IMR-90 (cell line): Measurements from ENCODE around the gene ZNF750. TPM values are rescaled to one million over a fixed set of nuclear protein-coding genes. Genes with fewer than 3 reads are reported as not detected.

Experiments used
- ATAC-seq: fragments of 200-7000 bp; cut with Tn5 transposase; 2 replicates; pipeline ENCODE4 v1.9.1; 2020; ENCODE audit warnings: low read depth, mild to moderate bottlenecking, moderate library complexity
- BruUV-seq: library from RNA; stranded (reverse); fragments of 400-500 nt; replicated peaks from 2 replicates; lab custom pipeline; 2021; lab: Mats Ljungman, UMichigan
- CTCF ChIA-PET: fragments of 300-600 bp; formaldehyde crosslinking; extraction: SDS; loops from one replicate; lab custom pipeline; 2021; ENCODE audit warnings: antibody characterized with exemption; lab: Yijun Ruan, JAX
- POLR2A ChIA-PET: fragments of 300-600 bp; sonication (Branson Sonifier 250); formaldehyde crosslinking; loops from one replicate; lab custom pipeline; 2022; ENCODE audit warnings: antibody characterized with exemption; ENCODE audit not compliant: unreplicated experiment; lab: Charles Lee
- DNase-seq: peaks from one replicate; pipeline ENCODE4 v3.0.0; 2013
- H2AFZ ChIP-seq: replicated peaks from 2 replicates; pipeline ENCODE3; 2013; ENCODE audit warnings: low read length, mild to moderate bottlenecking; ENCODE audit not compliant: poor library complexity
- H2AK5ac ChIP-seq: 2 replicates; pipeline ENCODE4 v1.6.1; 2013; ENCODE audit warnings: low read depth, low read length, inconsistent platforms
- H2AK9ac ChIP-seq: replicated peaks from 2 replicates; pipeline ENCODE3; 2013; ENCODE audit warnings: mild to moderate bottlenecking, low read depth, low read length, moderate library complexity; ENCODE audit not compliant: poor library complexity
- H2BK120ac ChIP-seq: 2 replicates; pipeline ENCODE4 v1.6.1; 2013; ENCODE audit warnings: low read depth, low read length, inconsistent platforms
- H2BK15ac ChIP-seq: 3 replicates; pipeline ENCODE4 v1.6.1; 2013; ENCODE audit warnings: low read depth, low read length, inconsistent platforms
- H2BK20ac ChIP-seq: 2 replicates; pipeline ENCODE4 v1.6.1; 2013; ENCODE audit warnings: low read depth, mild to moderate bottlenecking, inconsistent platforms, low read length, moderate library complexity
- H2BK5ac ChIP-seq: 2 replicates; pipeline ENCODE4 v1.6.1; 2013; ENCODE audit warnings: mild to moderate bottlenecking, low read depth, low read length, inconsistent platforms; ENCODE audit not compliant: poor library complexity, severe bottlenecking
- H3K14ac ChIP-seq: replicated peaks from 2 replicates; pipeline ENCODE4 v1.6.1; 2013; ENCODE audit warnings: low read depth, low read length, inconsistent platforms
- H3K18ac ChIP-seq: 2 replicates; pipeline ENCODE4 v1.6.1; 2013; ENCODE audit warnings: low read depth, low read length, control low read depth
- H3K23ac ChIP-seq: 2 replicates; pipeline ENCODE4 v1.6.1; 2013; ENCODE audit warnings: low read depth, low read length, inconsistent platforms
- H3K27ac ChIP-seq: 2 replicates; pipeline ENCODE4 v1.5.1; 2013; ENCODE audit warnings: mild to moderate bottlenecking, control low read depth, low read length; ENCODE audit not compliant: insufficient read depth
- H3K27me3 ChIP-seq: 2 replicates; pipeline ENCODE4 v1.6.1; 2013; ENCODE audit warnings: low read length; ENCODE audit not compliant: control insufficient read depth, insufficient read depth
- H3K36me3 ChIP-seq: 2 replicates; pipeline ENCODE4 v1.6.1; 2013; ENCODE audit warnings: low read length, mixed read lengths; ENCODE audit not compliant: control insufficient read depth, insufficient read depth
- H3K4ac ChIP-seq: 2 replicates; pipeline ENCODE4 v1.6.1; 2013; ENCODE audit warnings: low read depth, low read length, inconsistent platforms
- H3K4me1 ChIP-seq: 2 replicates; pipeline ENCODE4 v1.6.1; 2013; ENCODE audit warnings: low read length, mixed read lengths; ENCODE audit not compliant: control insufficient read depth, insufficient read depth
- H3K4me2 ChIP-seq: 2 replicates; pipeline ENCODE4 v1.6.1; 2013; ENCODE audit warnings: low read depth, mild to moderate bottlenecking, control low read depth, low read length, moderate library complexity
- H3K4me3 ChIP-seq: 2 replicates; pipeline ENCODE4 v1.5.1; 2013; ENCODE audit warnings: low read depth, mild to moderate bottlenecking, control low read depth, low read length, moderate library complexity; ENCODE audit not compliant: insufficient read depth
- H3K56ac ChIP-seq: 2 replicates; pipeline ENCODE4 v1.6.1; 2013; ENCODE audit warnings: low read length, inconsistent platforms; ENCODE audit not compliant: insufficient read depth; ENCODE audit errors: extremely low read depth
- H3K79me1 ChIP-seq, 2 experiments: 2 replicates each; pipeline ENCODE4 v1.6.1; 2013; ENCODE audit warnings: low read length in 2 of 2, inconsistent platforms in 1 of 2, low read depth in 1 of 2
- H3K9ac ChIP-seq: 2 replicates; pipeline ENCODE4 v1.6.1; 2013; ENCODE audit warnings: low read depth, low read length, control low read depth
- H3K9me1 ChIP-seq: 2 replicates; pipeline ENCODE4 v1.6.1; 2013; ENCODE audit warnings: low read length, inconsistent platforms; ENCODE audit not compliant: insufficient read depth
- H3K9me3 ChIP-seq: 2 replicates; pipeline ENCODE4 v1.6.1; 2013; ENCODE audit warnings: low read length; ENCODE audit not compliant: control insufficient read depth, insufficient read depth
- H4K20me1 ChIP-seq: 2 replicates; pipeline ENCODE4 v1.6.1; 2013; ENCODE audit warnings: low read length, inconsistent platforms; ENCODE audit not compliant: insufficient read depth
- H4K5ac ChIP-seq: 2 replicates; pipeline ENCODE4 v1.6.1; 2013; ENCODE audit warnings: mild to moderate bottlenecking, low read depth, low read length, control low read depth
- H4K8ac ChIP-seq, 2 experiments: 2 replicates each; pipeline ENCODE4 v1.6.1; 2013; ENCODE audit warnings: low read depth in 2 of 2, low read length in 2 of 2, control low read depth in 1 of 2, inconsistent platforms in 1 of 2
- H4K91ac ChIP-seq: 2 replicates; pipeline ENCODE4 v1.6.1; 2013; ENCODE audit warnings: low read depth, low read length, inconsistent platforms; ENCODE audit not compliant: insufficient read depth
- CEBPB ChIP-seq: IDR thresholded peaks from 2 replicates; pipeline ENCODE4 v1.6.1; 2012; ENCODE audit warnings: low read depth, low read length, improper control_type of control experiment
- CHD1 ChIP-seq: IDR thresholded peaks from 2 replicates; pipeline ENCODE4 v1.6.1; 2012; ENCODE audit warnings: low read depth, low read length, improper control_type of control experiment
- FOS ChIP-seq: fragments of 150-350 bp; IDR thresholded peaks from 2 replicates; pipeline ENCODE4 v1.6.1; 2016; ENCODE audit warnings: low read depth, low read length
- MAZ ChIP-seq: IDR thresholded peaks from 2 replicates; pipeline ENCODE4 v1.6.1; 2012; ENCODE audit warnings: low read depth, mild to moderate bottlenecking, low read length, improper control_type of control experiment, moderate library complexity, borderline replicate concordance
- NFE2L2 ChIP-seq: fragments of 150-350 bp; IDR thresholded peaks from 2 replicates; pipeline ENCODE4 v1.6.1; 2016; ENCODE audit warnings: low read depth, mild to moderate bottlenecking, low read length
- WGBS, 2 experiments: methylation state at CpG; one replicate each; pipeline versions ENCODE4 v1.1.5 to v1.1.7; 2013; ENCODE audit warnings: missing lambda C conversion rate in 2 of 2; ENCODE audit not compliant: insufficient read length in 1 of 2; ENCODE audit errors: extremely low coverage in 2 of 2; 5-methylcytosine and 5-hydroxymethylcytosine counted together
- dilution Hi-C: fragments of 300-500 bp; cut with HindIII; formaldehyde crosslinking; loops from one replicate; pipeline ENCODE4 v1.14.3; 2018; ENCODE audit warnings: low sequenced_read_pairs; ENCODE audit not compliant: unreplicated experiment
- in situ Hi-C: fragments of 300-500 bp; cut with MboI; formaldehyde crosslinking; loops from 3 replicates; pipeline ENCODE4 v1.14.3; 2019; ENCODE audit warnings: low sequenced_read_pairs, inconsistent platforms, mixed read lengths
- intact Hi-C: fragments of 100-400 bp; cut with micrococcal nuclease; formaldehyde crosslinking; loops from 2 replicates; pipeline ENCODE4 v1.10.0; 2022
- polyA plus RNA-seq, 3 experiments: library from polyadenylated mRNA; depleted of rRNA; stranded (reverse); fragments of >200 nt; gene quantifications; 2 replicates each; pipeline ENCODE4 v1.2.3, GENCODE V29; 2012; ENCODE audit warnings: low replicate concordance in 1 of 3
- total RNA-seq: library from RNA; depleted of rRNA; stranded (reverse); fragments of >200 nt; gene quantifications from 2 replicates; pipeline ENCODE4 v1.2.3, GENCODE V29; 2012
- TF ChIP-seq, protein P1 (sequence below): fragments of 150-350 bp; IDR thresholded peaks from 2 replicates; pipeline ENCODE4 v1.6.1; 2017; ENCODE audit warnings: mild to moderate bottlenecking, antibody characterized with exemption, low read length, low read depth
- TF ChIP-seq, protein P2 (sequence below): conservative IDR thresholded peaks from 2 replicates; pipeline ENCODE4 v1.5.1; 2012; ENCODE audit warnings: mild to moderate bottlenecking, low read depth, low read length, improper control_type of control experiment
- TF ChIP-seq, protein P3 (sequence below): fragments of 150-350 bp; IDR thresholded peaks from 2 replicates; pipeline ENCODE4 v1.6.1; 2016; ENCODE audit warnings: low read depth, mild to moderate bottlenecking, low read length, moderate library complexity, borderline replicate concordance

ZNF750 gene
- total and polyA plus RNA-seq, 2 of the 4 experiments (the other 2 are of a cell fraction), result not detected

GRCh38 chr17:82782657-82783207 is 57.1 kb downstream of the ZNF750 start:
- Histone ChIP-seq H3K4ac (no peak overlapping the region), H3K14ac (no peak overlapping the region), H4K20me1 (peaks cover 14% of the 10 kb centered on the region), H4K91ac (no peak overlapping the region), H2BK15ac (no peak overlapping the region), H2AFZ (no peak overlapping the region), H2BK120ac (no peak overlapping the region), H2BK20ac (no peak overlapping the region), H3K9ac (no peak overlapping the region), H3K27ac (no peak overlapping the region), H2AK9ac (no peak overlapping the region), H3K9me1 (no peaks in the 10 kb centered on the region), H3K79me1 (peaks cover 2 to 36% of the 10 kb centered on the region in 2 experiments; a peak in 3 of 4 replicates), H3K27me3 (no peaks in the 10 kb centered on the region), H2AK5ac (no peak overlapping the region), H3K4me3 (no peak overlapping the region), H3K18ac (no peak overlapping the region), H3K9me3 (no peaks in the 10 kb centered on the region), H3K4me2 (no peak overlapping the region), H3K4me1 (peaks cover 4% of the 10 kb centered on the region; the same call in 1 of the 2 replicates), H4K5ac (no peak overlapping the region), H3K23ac (no peak overlapping the region), H4K8ac (no peak overlapping the region), H3K56ac (no peak overlapping the region), H3K36me3 (peaks cover 14% of the 10 kb centered on the region), H2BK5ac (no peak overlapping the region)
- dilution Hi-C loops (no loop called here), in situ Hi-C loops (no loop called here), intact Hi-C loops (loop anchor here (1.0 to 5.0 kb wide), 2 partner anchors 95 to 300 kb away; no protein-coding TSS in a partner anchor)
- TF ChIP-seq MAZ (no peak), CEBPB (no peak), CHD1 (no peak), NFE2L2 (no peak), FOS (no peak)
- TF ChIP-seq, protein P1, sequence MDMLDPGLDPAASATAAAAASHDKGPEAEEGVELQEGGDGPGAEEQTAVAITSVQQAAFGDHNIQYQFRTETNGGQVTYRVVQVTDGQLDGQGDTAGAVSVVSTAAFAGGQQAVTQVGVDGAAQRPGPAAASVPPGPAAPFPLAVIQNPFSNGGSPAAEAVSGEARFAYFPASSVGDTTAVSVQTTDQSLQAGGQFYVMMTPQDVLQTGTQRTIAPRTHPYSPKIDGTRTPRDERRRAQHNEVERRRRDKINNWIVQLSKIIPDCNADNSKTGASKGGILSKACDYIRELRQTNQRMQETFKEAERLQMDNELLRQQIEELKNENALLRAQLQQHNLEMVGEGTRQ, result no peak
- TF ChIP-seq, protein P2, sequence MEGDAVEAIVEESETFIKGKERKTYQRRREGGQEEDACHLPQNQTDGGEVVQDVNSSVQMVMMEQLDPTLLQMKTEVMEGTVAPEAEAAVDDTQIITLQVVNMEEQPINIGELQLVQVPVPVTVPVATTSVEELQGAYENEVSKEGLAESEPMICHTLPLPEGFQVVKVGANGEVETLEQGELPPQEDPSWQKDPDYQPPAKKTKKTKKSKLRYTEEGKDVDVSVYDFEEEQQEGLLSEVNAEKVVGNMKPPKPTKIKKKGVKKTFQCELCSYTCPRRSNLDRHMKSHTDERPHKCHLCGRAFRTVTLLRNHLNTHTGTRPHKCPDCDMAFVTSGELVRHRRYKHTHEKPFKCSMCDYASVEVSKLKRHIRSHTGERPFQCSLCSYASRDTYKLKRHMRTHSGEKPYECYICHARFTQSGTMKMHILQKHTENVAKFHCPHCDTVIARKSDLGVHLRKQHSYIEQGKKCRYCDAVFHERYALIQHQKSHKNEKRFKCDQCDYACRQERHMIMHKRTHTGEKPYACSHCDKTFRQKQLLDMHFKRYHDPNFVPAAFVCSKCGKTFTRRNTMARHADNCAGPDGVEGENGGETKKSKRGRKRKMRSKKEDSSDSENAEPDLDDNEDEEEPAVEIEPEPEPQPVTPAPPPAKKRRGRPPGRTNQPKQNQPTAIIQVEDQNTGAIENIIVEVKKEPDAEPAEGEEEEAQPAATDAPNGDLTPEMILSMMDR, result no peak
- TF ChIP-seq, protein P3, sequence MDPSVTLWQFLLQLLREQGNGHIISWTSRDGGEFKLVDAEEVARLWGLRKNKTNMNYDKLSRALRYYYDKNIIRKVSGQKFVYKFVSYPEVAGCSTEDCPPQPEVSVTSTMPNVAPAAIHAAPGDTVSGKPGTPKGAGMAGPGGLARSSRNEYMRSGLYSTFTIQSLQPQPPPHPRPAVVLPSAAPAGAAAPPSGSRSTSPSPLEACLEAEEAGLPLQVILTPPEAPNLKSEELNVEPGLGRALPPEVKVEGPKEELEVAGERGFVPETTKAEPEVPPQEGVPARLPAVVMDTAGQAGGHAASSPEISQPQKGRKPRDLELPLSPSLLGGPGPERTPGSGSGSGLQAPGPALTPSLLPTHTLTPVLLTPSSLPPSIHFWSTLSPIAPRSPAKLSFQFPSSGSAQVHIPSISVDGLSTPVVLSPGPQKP, result no peak
- no peak for ATAC-seq
- 94% methylated on average over 13 of the region's 42 CpGs; no CpG with 5 or more reads in 1 of the 2 experiments for WGBS, 2 experiments
- ChIA-PET POLR2A (no interaction called here), CTCF (no interaction called here)
- no TSS peak for BruUV-seq
- DNase-seq, result no peak
